Neural crest cell (in vitro differentiated cells): ENCODE data around the gene WDR49. TPM values are rescaled to one million over a fixed set of nuclear protein-coding genes. Genes with fewer than 3 reads are reported as not detected.

Experiments
- DNase-seq: peaks from one replicate; pipeline ENCODE4 v3.0.0; 2021; ENCODE audit warnings: low read depth, mixed read lengths, low spot score
- H3K27ac Mint-ChIP-seq: one replicate; pipeline ENCODE4 v1.8.0; 2021; ENCODE audit warnings: mild to moderate bottlenecking, mixed read lengths; ENCODE audit not compliant: unreplicated experiment
- H3K27me3 Mint-ChIP-seq: 2 replicates; pipeline ENCODE4 v1.8.0; 2021; ENCODE audit warnings: low read depth, mild to moderate bottlenecking, mixed read lengths
- H3K36me3 Mint-ChIP-seq: 2 replicates; pipeline ENCODE4 v1.8.0; 2021; ENCODE audit warnings: low read depth, mild to moderate bottlenecking, mixed read lengths
- H3K4me1 Mint-ChIP-seq: 2 replicates; pipeline ENCODE4 v1.8.0; 2021; ENCODE audit warnings: mixed read lengths
- H3K4me3 Mint-ChIP-seq: one replicate; pipeline ENCODE4 v1.8.0; 2021; ENCODE audit warnings: mild to moderate bottlenecking, mixed read lengths
- H3K9me3 Mint-ChIP-seq: 2 replicates; pipeline ENCODE4 v1.8.0; 2021; ENCODE audit warnings: mixed read lengths
- CTCF ChIP-seq: fragments of 200-600 bp; sonication (generic); conservative IDR thresholded peaks from 2 replicates; pipeline ENCODE4 v1.5.0; 2021; ENCODE audit warnings: antibody characterized with exemption, mild to moderate bottlenecking
- total RNA-seq: library from RNA; stranded (reverse); gene quantifications from 2 replicates; pipeline ENCODE4 v1.2.1, GENCODE V29; 2021

The WDR49 gene
- total RNA-seq, 1 donor from 2014 or later: 5.4 TPM

GRCh38 chr3:167669699-167670098 is 16.0 kb upstream of the WDR49 start:
- H3K27me3 Mint-ChIP-seq: no peaks in the 10 kb centered on the region
- no peak overlapping the region for H3K27ac Mint-ChIP-seq
- DNase-seq: no peak
- H3K4me1 Mint-ChIP-seq: peaks cover 11% of the 10 kb centered on the region
- H3K36me3 Mint-ChIP-seq: peaks cover 20% of the 10 kb centered on the region
- peaks cover 8% of the 10 kb centered on the region for H3K9me3 Mint-ChIP-seq
- H3K4me3 Mint-ChIP-seq: no peak overlapping the region
- TF ChIP-seq CTCF: no peak

- Mint-ChIP-seq H3K4me1 (peaks cover 11% of the 10 kb centered on the region), H3K4me3 (no peak overlapping the region), H3K27me3 (no peaks in the 10 kb centered on the region), H3K36me3 (peaks cover 15% of the 10 kb centered on the region), H3K27ac (no peak overlapping the region), H3K9me3 (peaks cover 8% of the 10 kb centered on the region)
- TF ChIP-seq CTCF: no peak
- DNase-seq: no peak
These were observed 14.9 kb upstream of the WDR49 start for GRCh38 chr3:167668651-167669050.

- no peak for TF ChIP-seq CTCF
- Mint-ChIP-seq H3K27me3 (no peaks in the 10 kb centered on the region), H3K9me3 (peaks cover 5% of the 10 kb centered on the region)
These were observed 12.8 kb upstream of the WDR49 start for GRCh38 chr3:167666563-167666962.

GRCh38 chr3:167662919-167663400 is 9.2 kb upstream of the WDR49 start:
- no peak for TF ChIP-seq CTCF
- peaks cover 5% of the 10 kb centered on the region for H3K9me3 Mint-ChIP-seq
- peaks cover 16% of the 10 kb centered on the region for H3K4me1 Mint-ChIP-seq
- no peak overlapping the region for H3K4me3 Mint-ChIP-seq
- H3K27me3 Mint-ChIP-seq: no peaks in the 10 kb centered on the region
- H3K36me3 Mint-ChIP-seq: peaks cover 5% of the 10 kb centered on the region
- no peak for DNase-seq
- H3K27ac Mint-ChIP-seq: peak overlapping the region; percentile 32

More at GRCh38 chr3:167666563-167666962, 12.8 kb upstream of the WDR49 start:
- H3K4me3 Mint-ChIP-seq: peak overlapping the region; percentile 39
- DNase-seq: no peak
- peaks cover 5% of the 10 kb centered on the region for H3K36me3 Mint-ChIP-seq
- H3K4me1 Mint-ChIP-seq: peaks cover 14% of the 10 kb centered on the region
- H3K27ac Mint-ChIP-seq: peak overlapping the region; percentile 39

- H3K27me3 Mint-ChIP-seq: no peaks in the 10 kb centered on the region
- no peak for TF ChIP-seq CTCF
- DNase-seq: no peak
- H3K36me3 Mint-ChIP-seq: no peaks in the 10 kb centered on the region
- H3K4me1 Mint-ChIP-seq: peaks cover 20% of the 10 kb centered on the region
- peak overlapping the region; percentile 0 for H3K27ac Mint-ChIP-seq
- H3K9me3 Mint-ChIP-seq: no peaks in the 10 kb centered on the region
- H3K4me3 Mint-ChIP-seq: no peak overlapping the region
These were observed 4.0 kb upstream of the WDR49 start for GRCh38 chr3:167657684-167658225.
